AG04450 (cell line): Measurements from ENCODE around the gene MCFD2. TPM values are rescaled to one million over a fixed set of nuclear protein-coding genes. Genes with fewer than 3 reads are reported as not detected.

Experiments used
- CTCF ChIA-PET: fragments of 300-600, 350-600 bp; formaldehyde crosslinking; extraction: SDS; loops from one replicate; lab custom pipeline; 2022; ENCODE audit warnings: antibody characterized with exemption, inconsistent platforms; lab: Charles Lee
- POLR2A ChIA-PET: fragments of 350-600 bp; formaldehyde crosslinking; extraction: SDS; loops from one replicate; lab custom pipeline; 2021; ENCODE audit warnings: antibody characterized with exemption, inconsistent platforms; lab: Yijun Ruan, JAX
- DNase-seq: peaks from one replicate; pipeline ENCODE4 v3.0.0-alpha.2; 2011; ENCODE audit warnings: low read depth, low spot score
- H3K27ac ChIP-seq: one replicate; pipeline ENCODE4 v1.5.1; 2012; ENCODE audit warnings: low read depth, low read length, control low read depth
- H3K27me3 ChIP-seq: one replicate; pipeline ENCODE4 v1.6.0; 2012; ENCODE audit warnings: low read length; ENCODE audit not compliant: control insufficient read depth, insufficient read depth
- H3K4me3 ChIP-seq: 2 replicates; pipeline ENCODE4 v1.5.1; 2011; ENCODE audit warnings: mild to moderate bottlenecking, low read depth, low read length, control low read depth
- H3K9me3 ChIP-seq: 2 replicates; pipeline ENCODE4 v1.5.1; 2012; ENCODE audit warnings: low read length; ENCODE audit not compliant: control insufficient read depth, insufficient read depth
- polyA plus RNA-seq: library from polyadenylated mRNA; depleted of rRNA; stranded (reverse); fragments of >200 nt; gene quantifications from 2 replicates; pipeline ENCODE4 v1.2.3, GENCODE V29; 2011
- TF ChIP-seq, protein P1 (sequence below): IDR thresholded peaks from 2 replicates; pipeline ENCODE4 v1.5.1; 2011; ENCODE audit warnings: low read depth, low read length, control low read depth, inconsistent platforms

The MCFD2 gene
- polyA plus RNA-seq, 1 experiment, result 231 TPM

DNA sequence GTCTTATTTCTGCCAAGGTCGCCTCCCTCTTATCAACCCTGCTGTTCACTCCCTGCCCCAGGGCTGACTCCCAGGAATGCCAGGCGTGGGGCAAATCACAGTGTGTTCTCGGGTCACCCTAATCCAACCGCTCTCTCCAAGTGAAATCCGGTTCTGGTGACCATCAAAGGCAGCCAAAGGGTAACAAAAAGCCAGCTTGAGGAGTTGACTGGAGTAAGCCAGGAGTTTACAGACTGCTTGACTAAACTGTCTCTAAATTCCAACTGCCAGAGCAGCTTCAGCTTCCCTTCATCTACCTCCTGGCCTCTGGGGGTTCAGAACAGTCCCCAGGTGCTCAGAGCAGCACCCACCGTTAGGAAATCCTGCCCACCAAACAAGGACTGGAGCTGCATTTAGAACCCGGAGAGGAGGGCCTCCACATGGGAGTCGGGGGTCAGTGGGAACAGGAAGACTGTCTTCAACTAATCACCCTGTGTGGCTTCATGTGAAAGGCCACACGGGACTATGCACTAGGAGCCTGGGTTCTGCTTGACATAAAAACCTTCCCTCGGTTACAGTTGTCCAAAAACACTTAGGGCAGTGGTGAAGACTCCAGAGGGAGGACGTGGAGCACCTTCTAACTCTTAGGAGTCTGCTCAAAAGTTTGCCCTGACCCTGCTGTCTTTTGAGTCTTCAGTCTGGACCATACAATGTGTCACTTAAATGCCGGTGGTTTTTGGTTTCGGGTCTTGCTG lies 24.2 kb upstream of the MCFD2 start:
- H3K9me3 ChIP-seq, result no peaks in the 10 kb centered on the region; the same call in 1 of the 2 replicates
- peak overlapping the region; percentile 96 for H3K27ac ChIP-seq
- DNase-seq, result no peak
- CTCF ChIA-PET, result interaction anchor here (0.6 to 1.1 kb wide), 2 partner anchors 11 to 728 kb away, joined by 3 to 4 read pairs; no protein-coding TSS in a partner anchor
- peak overlapping the region; percentile 15 for H3K4me3 ChIP-seq
- TF ChIP-seq, protein P1, sequence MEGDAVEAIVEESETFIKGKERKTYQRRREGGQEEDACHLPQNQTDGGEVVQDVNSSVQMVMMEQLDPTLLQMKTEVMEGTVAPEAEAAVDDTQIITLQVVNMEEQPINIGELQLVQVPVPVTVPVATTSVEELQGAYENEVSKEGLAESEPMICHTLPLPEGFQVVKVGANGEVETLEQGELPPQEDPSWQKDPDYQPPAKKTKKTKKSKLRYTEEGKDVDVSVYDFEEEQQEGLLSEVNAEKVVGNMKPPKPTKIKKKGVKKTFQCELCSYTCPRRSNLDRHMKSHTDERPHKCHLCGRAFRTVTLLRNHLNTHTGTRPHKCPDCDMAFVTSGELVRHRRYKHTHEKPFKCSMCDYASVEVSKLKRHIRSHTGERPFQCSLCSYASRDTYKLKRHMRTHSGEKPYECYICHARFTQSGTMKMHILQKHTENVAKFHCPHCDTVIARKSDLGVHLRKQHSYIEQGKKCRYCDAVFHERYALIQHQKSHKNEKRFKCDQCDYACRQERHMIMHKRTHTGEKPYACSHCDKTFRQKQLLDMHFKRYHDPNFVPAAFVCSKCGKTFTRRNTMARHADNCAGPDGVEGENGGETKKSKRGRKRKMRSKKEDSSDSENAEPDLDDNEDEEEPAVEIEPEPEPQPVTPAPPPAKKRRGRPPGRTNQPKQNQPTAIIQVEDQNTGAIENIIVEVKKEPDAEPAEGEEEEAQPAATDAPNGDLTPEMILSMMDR, result no peak
- no peaks in the 10 kb centered on the region for H3K27me3 ChIP-seq
- POLR2A ChIA-PET, result no interaction called here

DNA sequence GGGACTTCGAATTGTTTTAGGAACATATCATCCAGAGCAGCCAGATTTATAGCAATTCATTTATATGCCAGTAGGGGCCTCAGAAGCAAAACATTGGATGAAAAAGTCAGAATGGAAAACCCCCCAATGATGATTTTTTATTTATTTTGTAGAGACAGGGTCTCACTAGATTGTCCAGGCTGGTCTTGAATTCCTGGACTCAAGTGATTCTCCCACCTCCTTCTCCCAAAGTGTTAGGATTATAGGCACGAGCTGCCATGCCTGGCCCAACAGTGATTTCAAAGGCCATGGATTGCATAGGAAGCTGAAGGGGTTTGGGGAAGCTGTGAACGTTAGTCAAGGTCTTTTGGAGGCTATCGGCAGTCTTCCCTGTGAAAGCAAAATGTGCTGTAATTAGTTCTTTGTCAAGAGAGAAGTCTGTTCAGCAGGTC lies 21.9 kb upstream of the MCFD2 start:
- no peak overlapping the region for H3K4me3 ChIP-seq
- ChIA-PET POLR2A (no interaction called here), CTCF (interaction anchor here (0.9 to 3.7 kb wide), 7 partner anchors 10 to 500 kb away, joined by 3 to 31 read pairs (median 6); no protein-coding TSS in a partner anchor)
- no peak overlapping the region for H3K27ac ChIP-seq
- TF ChIP-seq, protein P1, result peak; percentile 45
- DNase-seq, result no peak
- H3K9me3 ChIP-seq, result no peaks in the 10 kb centered on the region; the same call in 1 of the 2 replicates
- no peaks in the 10 kb centered on the region for H3K27me3 ChIP-seq

DNA sequence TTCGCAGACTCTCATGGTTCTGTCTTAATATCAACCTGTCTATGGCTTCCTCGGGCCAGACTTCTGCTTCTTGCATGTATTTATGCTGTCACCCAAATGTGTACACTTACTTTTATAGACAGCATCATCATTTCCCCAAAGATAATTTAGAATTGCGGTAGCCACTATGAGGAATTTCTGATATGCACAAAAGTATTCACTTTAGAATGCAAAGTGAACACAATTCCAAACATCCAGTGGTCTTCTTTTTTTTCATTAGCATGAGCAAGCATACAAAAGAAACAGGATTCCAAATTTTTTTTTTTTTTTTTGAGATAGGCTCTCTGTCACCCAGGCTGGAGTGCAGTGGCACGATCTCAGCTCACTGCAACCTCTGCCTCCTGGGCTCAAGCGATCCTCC lies 21.0 kb upstream of the MCFD2 start:
- Histone ChIP-seq H3K9me3 (no peaks in the 10 kb centered on the region; the same call in 1 of the 2 replicates), H3K27me3 (no peaks in the 10 kb centered on the region), H3K4me3 (no peak overlapping the region), H3K27ac (peak overlapping the region; percentile 33)
- ChIA-PET CTCF (interaction anchor here (0.9 to 3.7 kb wide), 9 partner anchors 9 to 501 kb away, joined by 3 to 31 read pairs (median 5); no protein-coding TSS in a partner anchor), POLR2A (no interaction called here)
- DNase-seq, result no peak
- TF ChIP-seq, protein P1, result no peak

DNA sequence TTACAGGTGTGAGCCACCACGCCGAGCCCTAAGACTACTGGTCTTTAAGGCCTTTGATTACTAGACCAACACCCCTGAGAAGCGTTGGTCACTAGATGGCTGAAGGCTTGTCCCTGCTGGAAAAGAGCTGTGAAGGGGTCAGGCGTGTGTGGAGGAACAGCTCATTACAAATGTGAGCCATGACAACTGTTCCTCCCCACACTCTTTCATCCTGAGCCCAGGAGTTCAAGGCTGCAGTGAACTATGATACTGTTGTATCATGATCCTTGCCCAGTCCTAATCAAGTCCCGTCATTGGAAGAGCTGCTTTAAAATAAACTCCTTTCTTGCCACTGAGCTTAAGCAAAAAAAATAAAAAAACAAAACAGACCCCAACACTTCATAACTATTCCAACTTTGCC lies 19.5 kb upstream of the MCFD2 start:
- no peak for DNase-seq
- no peaks in the 10 kb centered on the region for H3K27me3 ChIP-seq
- TF ChIP-seq, protein P1, result no peak
- H3K27ac ChIP-seq, result no peak overlapping the region
- H3K9me3 ChIP-seq, result peaks cover 4% of the 10 kb centered on the region; the same call in 1 of the 2 replicates
- H3K4me3 ChIP-seq, result no peak overlapping the region
- POLR2A ChIA-PET, result no interaction called here
- CTCF ChIA-PET, result interaction anchor here (0.6 to 3.7 kb wide), 5 partner anchors 16 to 1579 kb away, joined by 3 to 31 read pairs (median 5); no protein-coding TSS in a partner anchor

DNA sequence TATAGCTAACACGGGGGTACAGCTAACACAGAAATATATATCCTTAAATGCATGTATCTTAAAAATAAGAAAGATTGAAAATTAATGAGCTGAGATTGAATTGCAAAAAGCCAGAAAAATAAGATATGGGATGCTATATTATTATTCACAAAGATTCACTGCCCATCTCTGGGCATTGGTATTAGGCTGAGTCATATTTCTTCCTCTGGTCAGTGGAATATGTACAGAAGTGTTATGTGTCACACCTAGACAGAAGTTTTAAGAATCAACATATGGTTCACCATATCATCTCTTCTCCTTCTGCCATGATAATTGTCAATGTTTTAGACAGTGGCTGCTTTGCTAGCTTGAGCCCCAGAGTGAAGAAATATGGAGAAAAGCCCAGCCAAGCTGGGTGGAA lies 14.0 kb upstream of the MCFD2 start:
- no peaks in the 10 kb centered on the region for H3K27me3 ChIP-seq
- peaks cover 27% of the 10 kb centered on the region for H3K9me3 ChIP-seq
- DNase-seq, result no peak
- TF ChIP-seq, protein P1, result no peak
- CTCF ChIA-PET, result interaction anchor here (0.6 to 3.7 kb wide), 4 partner anchors 11 to 236 kb away, joined by 3 to 20 read pairs (median 5); no protein-coding TSS in a partner anchor
- POLR2A ChIA-PET, result no interaction called here
- H3K4me3 ChIP-seq, result no peak overlapping the region
- H3K27ac ChIP-seq, result no peak overlapping the region
